ENCODE data around the gene CCDC92. TPM values are rescaled to one million over a fixed set of nuclear protein-coding genes. Genes with fewer than 3 reads are reported as not detected.

Gene CCDC92
- total and polyA plus RNA-seq, 2 of the 13 experiments (the other 11 are each of a cell fraction or from before 2014, with no cell fraction given), result 5.4 to 14.7 TPM

- peaks cover 36% of the 10 kb centered on the region for H3K79me2 ChIP-seq (ENCODE audit: insufficient read depth, low read length)
- no peak overlapping the region for H3K4me2 ChIP-seq (ENCODE audit: low read depth, low read length)
- in situ Hi-C loops (cut with HindIII; ENCODE audit: extremely low pct_ligation_motif_present, low pct_unique_long_range_greater_than_20kb), result no loop called here
- TF ChIP-seq ZNF629 (CRISPR knock-in tag; conservative IDR thresholded peaks at IDR 0.05) (peak; percentile 71), GATA4 (IDR thresholded peaks at IDR 0.05; ENCODE audit: borderline replicate concordance, low read depth) (no peak)
- POLR2A ChIA-PET, result no interaction called here
- no peaks in the 10 kb centered on the region for H3K27me3 ChIP-seq (ENCODE audit: control insufficient read depth in 1 of 2, insufficient read depth in 2 of 2, low read length in 2 of 2)
- FAIRE-seq (no peak), DNase-seq (ENCODE audit: low spot score) (no peak), ATAC-seq (no peak)
- peaks cover 28% of the 10 kb centered on the region for H3K4me1 ChIP-seq (ENCODE audit: insufficient read depth, low read length)
- H3K9me3 ChIP-seq (ENCODE audit: low read length), result no peaks in the 10 kb centered on the region
- no peak overlapping the region for H3K9ac ChIP-seq (ENCODE audit: insufficient read depth, low read depth, low read length)
- no peak overlapping the region for H3K4me3 ChIP-seq (replicated peaks in 1 of 3; ENCODE audit: insufficient read depth in 1 of 3, low read depth in 2 of 3, low read length in 3 of 3)
- no peak overlapping the region for H3K27ac ChIP-seq (ENCODE audit: extremely low read length, insufficient read depth, low read length)
- CTCF ChIA-PET (ENCODE audit: low intra/inter-chr PET ratio, low total read pairs), result no interaction called here
- WGBS (ENCODE audit: low lambda C conversion rate), result 92% methylated on average over 7 of the region's 7 CpGs
- intact Hi-C loops (cut with micrococcal nuclease; ENCODE audit: unreplicated experiment), result no loop called here
- peaks cover 14 to 77% of the 10 kb centered on the region in 2 experiments for H3K36me3 ChIP-seq (replicated peaks in 1 of 2; ENCODE audit: control insufficient read depth in 1 of 2, insufficient read depth in 2 of 2, low read length in 2 of 2)
- BruUV-seq (replicated peaks), result no TSS peak
- H2AFZ ChIP-seq (ENCODE audit: low read length), result no peak overlapping the region
- peaks cover 7% of the 10 kb centered on the region for H4K20me1 ChIP-seq (ENCODE audit: insufficient read depth, low read length)
These were observed 22.6 kb upstream of the CCDC92 start for GRCh38 chr12:123995023-123995748.

GRCh38 chr12:123992118-123992825 lies 19.6 kb upstream of the CCDC92 start:
- H3K9me3 ChIP-seq (ENCODE audit: low read length), result no peaks in the 10 kb centered on the region
- ChIA-PET CTCF (ENCODE audit: low intra/inter-chr PET ratio, low total read pairs) (no interaction called here), POLR2A (no interaction called here)
- no peak overlapping the region for H2AFZ ChIP-seq (ENCODE audit: low read length)
- H3K27ac ChIP-seq (ENCODE audit: extremely low read length, insufficient read depth, low read length), result no peak overlapping the region
- no TSS peak for BruUV-seq (replicated peaks)
- peaks cover 50% of the 10 kb centered on the region for H3K4me1 ChIP-seq (ENCODE audit: insufficient read depth, low read length)
- no peak overlapping the region for H3K4me3 ChIP-seq (replicated peaks in 1 of 3; ENCODE audit: insufficient read depth in 1 of 3, low read depth in 2 of 3, low read length in 3 of 3)
- DNase-seq (ENCODE audit: low spot score) (no peak), FAIRE-seq (no peak), ATAC-seq (no peak)
- H3K27me3 ChIP-seq (ENCODE audit: control insufficient read depth in 1 of 2, insufficient read depth in 2 of 2, low read length in 2 of 2), result no peaks in the 10 kb centered on the region
- H4K20me1 ChIP-seq (ENCODE audit: insufficient read depth, low read length), result peaks cover 11% of the 10 kb centered on the region
- H3K4me2 ChIP-seq (ENCODE audit: low read depth, low read length), result no peak overlapping the region
- H3K79me2 ChIP-seq (ENCODE audit: insufficient read depth, low read length), result peaks cover 32% of the 10 kb centered on the region
- TF ChIP-seq E2F5 (CRISPR knock-in tag; conservative IDR thresholded peaks at IDR 0.05) (no peak), IRF1 (CRISPR knock-in tag; IDR thresholded peaks at IDR 0.05; ENCODE audit: low read depth) (no peak), ATF5 (CRISPR knock-in tag; IDR thresholded peaks at IDR 0.05; ENCODE audit: low read depth) (no peak)
- in situ Hi-C loops (cut with HindIII; ENCODE audit: extremely low pct_ligation_motif_present, low pct_unique_long_range_greater_than_20kb), result no loop called here
- 92% methylated on average over 8 of the region's 8 CpGs for WGBS (ENCODE audit: low lambda C conversion rate)
- H3K36me3 ChIP-seq (replicated peaks in 1 of 2; ENCODE audit: control insufficient read depth in 1 of 2, insufficient read depth in 2 of 2, low read length in 2 of 2), result peaks cover 4 to 72% of the 10 kb centered on the region in 2 experiments
- no peak overlapping the region for H3K9ac ChIP-seq (ENCODE audit: insufficient read depth, low read depth, low read length)
- intact Hi-C loops (cut with micrococcal nuclease; ENCODE audit: unreplicated experiment), result no loop called here

Data from HepG2 (cell line).